ENCODE measurements around the gene RBM33.

- no peak for TF ChIP-seq EP300 (IDR thresholded peaks at IDR 0.05)
- no peak for TF ChIP-seq CTCF (IDR thresholded peaks at IDR 0.05)
Measured at GRCh38 chr7:155629171-155629570, 15.3 kb upstream of the RBM33 start.

Measured in esophagus muscularis mucosa (tissue), 3 donors.